Measurements from ENCODE around the gene MIPEP. TPM values are rescaled to one million over a fixed set of nuclear protein-coding genes. Genes with fewer than 3 reads are reported as not detected.

The MIPEP gene
- total RNA-seq, 3 donors from 2014 or later: 11.0 to 23.0 (median 20.0) TPM

DNA sequence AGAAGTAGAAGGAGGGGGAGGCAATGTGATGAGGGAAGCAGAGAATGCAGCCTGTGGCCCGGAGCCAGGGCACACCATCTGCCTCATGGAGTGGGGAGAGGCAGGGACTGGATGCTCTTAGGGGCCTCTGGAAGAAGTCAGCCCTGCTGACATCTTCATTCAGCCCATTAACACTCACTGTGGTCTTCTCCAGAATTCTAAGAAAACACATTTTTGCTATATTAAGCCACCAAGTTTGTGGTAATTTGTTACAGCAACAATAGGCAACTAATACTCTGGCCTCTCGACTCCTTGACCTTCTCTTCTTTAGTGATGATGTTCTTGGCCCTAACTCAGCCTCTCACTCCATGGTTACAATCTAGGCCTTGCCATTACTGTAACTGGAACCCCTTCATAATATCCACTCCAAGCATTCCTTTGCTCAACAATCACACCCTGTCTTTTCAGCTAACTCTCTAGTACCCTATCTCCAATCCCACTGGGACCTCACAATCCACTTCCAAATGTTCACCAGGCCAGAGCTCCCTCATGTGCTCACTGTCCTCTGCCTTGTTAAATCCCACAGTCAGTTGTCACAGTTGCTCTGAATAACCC, 98.5 kb downstream of the MIPEP start:
- H3K9me3 ChIP-seq: no peaks in the 10 kb centered on the region
- H3K4me3 ChIP-seq: no peak overlapping the region
- no peaks in the 10 kb centered on the region for H3K4me1 ChIP-seq
- no peaks in the 10 kb centered on the region for H3K36me3 ChIP-seq
- DNase-seq (ENCODE audit: low spot score in 2 of 2): no peak
- no peak overlapping the region for H3K27ac ChIP-seq
- intact Hi-C loops (cut with DNase I; ENCODE audit: low total_unique reads): no loop called here
- no peaks in the 10 kb centered on the region for H3K27me3 ChIP-seq
- TF ChIP-seq CTCF (IDR thresholded peaks at IDR 0.05): no peak

DNA sequence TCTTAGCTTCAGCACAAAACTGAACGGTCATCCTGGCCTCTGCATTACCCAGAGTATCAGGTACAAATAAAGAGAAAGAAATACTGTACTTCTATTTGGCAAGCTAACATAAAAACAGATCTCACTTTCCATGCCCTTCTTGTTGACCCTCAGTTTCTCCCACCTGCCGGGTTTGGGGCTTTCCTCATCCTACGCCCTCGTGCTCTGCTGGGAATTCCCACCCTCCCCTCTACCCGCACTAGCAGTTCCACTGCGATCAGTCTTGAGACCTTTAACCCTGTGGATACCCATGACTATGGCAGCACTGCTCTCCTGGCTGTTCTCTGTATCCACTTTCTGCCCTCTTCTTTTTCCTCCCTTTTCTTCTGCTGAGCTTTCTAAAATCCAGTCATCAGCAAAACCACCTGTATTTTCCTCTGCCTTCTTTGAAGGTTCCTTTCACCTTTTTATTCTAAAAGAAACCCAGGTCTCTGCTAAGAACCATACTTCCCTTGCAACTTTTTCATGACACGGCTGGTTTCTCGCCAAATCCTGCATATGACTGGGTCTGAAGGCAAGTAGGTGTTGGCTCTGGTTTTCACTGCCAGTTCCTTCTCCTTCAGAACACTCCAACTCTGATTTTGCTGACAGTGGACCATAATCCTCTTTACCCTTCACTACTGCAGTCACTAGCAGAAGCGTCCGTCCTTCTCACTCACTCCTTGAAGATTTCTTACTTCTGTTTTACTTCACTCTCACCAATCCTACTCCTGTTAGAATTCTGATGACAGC, 99.4 kb downstream of the MIPEP start:
- Histone ChIP-seq H3K36me3 (no peaks in the 10 kb centered on the region), H3K4me3 (no peak overlapping the region), H3K4me1 (no peaks in the 10 kb centered on the region), H3K27me3 (no peaks in the 10 kb centered on the region), H3K9me3 (no peaks in the 10 kb centered on the region), H3K27ac (no peak overlapping the region)
- TF ChIP-seq CTCF (IDR thresholded peaks at IDR 0.05): no peak
- TF ChIP-seq POLR2AphosphoS5 (IDR thresholded peaks at IDR 0.05): no peak
- DNase-seq (ENCODE audit: low spot score in 2 of 2): no peak
- intact Hi-C loops (cut with DNase I; ENCODE audit: low total_unique reads): no loop called here

DNA sequence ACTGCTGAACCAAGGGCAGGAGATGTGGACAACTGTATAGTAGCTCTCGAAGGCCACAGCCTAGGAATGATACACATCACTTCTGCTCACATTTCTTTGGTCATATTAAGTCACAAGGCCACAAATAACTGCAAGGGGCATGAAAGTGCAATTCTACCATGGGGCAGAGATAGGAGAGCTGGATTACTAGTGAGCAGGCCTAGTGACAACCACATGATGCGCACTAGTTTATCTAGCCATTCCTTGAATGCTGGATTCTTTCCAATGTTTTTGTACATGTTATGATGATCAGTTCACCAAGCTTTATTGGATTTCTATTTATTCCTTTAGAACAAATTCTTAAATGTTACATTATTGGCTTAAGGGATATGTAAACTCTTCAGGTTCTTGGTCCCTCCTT, 100.7 kb downstream of the MIPEP start:
- H3K27ac ChIP-seq: no peak overlapping the region
- H3K4me1 ChIP-seq: no peaks in the 10 kb centered on the region
- H3K27me3 ChIP-seq: no peaks in the 10 kb centered on the region
- no peaks in the 10 kb centered on the region for H3K36me3 ChIP-seq
- H3K9me3 ChIP-seq: no peaks in the 10 kb centered on the region
- TF ChIP-seq POLR2A (IDR thresholded peaks at IDR 0.05) (no peak), CTCF (IDR thresholded peaks at IDR 0.05) (no peak), POLR2AphosphoS5 (IDR thresholded peaks at IDR 0.05) (no peak)
- no peak overlapping the region for H3K4me3 ChIP-seq
- DNase-seq (ENCODE audit: low spot score in 2 of 2): no peak
- intact Hi-C loops (cut with DNase I; ENCODE audit: low total_unique reads): no loop called here

- Histone ChIP-seq H3K4me1 (no peaks in the 10 kb centered on the region), H3K27ac (no peak overlapping the region), H3K36me3 (no peaks in the 10 kb centered on the region), H3K9me3 (no peaks in the 10 kb centered on the region), H3K4me3 (no peak overlapping the region), H3K27me3 (no peaks in the 10 kb centered on the region)
- intact Hi-C loops (cut with DNase I; ENCODE audit: low total_unique reads): no loop called here
- DNase-seq (ENCODE audit: low spot score in 2 of 2): no peak
- no peak for TF ChIP-seq POLR2A (IDR thresholded peaks at IDR 0.05)
- no peak for TF ChIP-seq CTCF (IDR thresholded peaks at IDR 0.05)
- no peak for TF ChIP-seq POLR2AphosphoS5 (IDR thresholded peaks at IDR 0.05)
Measured at GRCh38 chr13:23787464-23787863, 101.7 kb downstream of the MIPEP start.

GRCh38 chr13:23786607-23787006, 102.6 kb downstream of the MIPEP start:
- intact Hi-C loops (cut with DNase I; ENCODE audit: low total_unique reads): no loop called here
- Histone ChIP-seq H3K4me1 (no peaks in the 10 kb centered on the region), H3K4me3 (no peak overlapping the region), H3K36me3 (no peaks in the 10 kb centered on the region), H3K27me3 (no peaks in the 10 kb centered on the region), H3K9me3 (no peaks in the 10 kb centered on the region), H3K27ac (no peak overlapping the region)
- DNase-seq (ENCODE audit: low spot score in 2 of 2): no peak
- TF ChIP-seq CTCF (IDR thresholded peaks at IDR 0.05): no peak
- TF ChIP-seq POLR2AphosphoS5 (IDR thresholded peaks at IDR 0.05): no peak
- TF ChIP-seq POLR2A (IDR thresholded peaks at IDR 0.05): no peak

Data from breast epithelium (tissue), 4 donors.